Mucosa of gallbladder (tissue), 1 donor: Measurements from ENCODE around the gene FBLN2. TPM values are rescaled to one million over a fixed set of nuclear protein-coding genes. Genes with fewer than 3 reads are reported as not detected.

Experiments used
- DNase-seq: peaks from one replicate; pipeline ENCODE4 v3.0.0-alpha.2; 2020; ENCODE audit warnings: low spot score
- total RNA-seq: library from RNA; stranded (reverse); gene quantifications from one replicate; pipeline ENCODE4 v1.2.1, GENCODE V29; 2021
- donor health status: DM: no; HTN: no; CAD: no.

Gene FBLN2
- total RNA-seq, 1 donor from 2014 or later, result 44.3 TPM

DNA sequence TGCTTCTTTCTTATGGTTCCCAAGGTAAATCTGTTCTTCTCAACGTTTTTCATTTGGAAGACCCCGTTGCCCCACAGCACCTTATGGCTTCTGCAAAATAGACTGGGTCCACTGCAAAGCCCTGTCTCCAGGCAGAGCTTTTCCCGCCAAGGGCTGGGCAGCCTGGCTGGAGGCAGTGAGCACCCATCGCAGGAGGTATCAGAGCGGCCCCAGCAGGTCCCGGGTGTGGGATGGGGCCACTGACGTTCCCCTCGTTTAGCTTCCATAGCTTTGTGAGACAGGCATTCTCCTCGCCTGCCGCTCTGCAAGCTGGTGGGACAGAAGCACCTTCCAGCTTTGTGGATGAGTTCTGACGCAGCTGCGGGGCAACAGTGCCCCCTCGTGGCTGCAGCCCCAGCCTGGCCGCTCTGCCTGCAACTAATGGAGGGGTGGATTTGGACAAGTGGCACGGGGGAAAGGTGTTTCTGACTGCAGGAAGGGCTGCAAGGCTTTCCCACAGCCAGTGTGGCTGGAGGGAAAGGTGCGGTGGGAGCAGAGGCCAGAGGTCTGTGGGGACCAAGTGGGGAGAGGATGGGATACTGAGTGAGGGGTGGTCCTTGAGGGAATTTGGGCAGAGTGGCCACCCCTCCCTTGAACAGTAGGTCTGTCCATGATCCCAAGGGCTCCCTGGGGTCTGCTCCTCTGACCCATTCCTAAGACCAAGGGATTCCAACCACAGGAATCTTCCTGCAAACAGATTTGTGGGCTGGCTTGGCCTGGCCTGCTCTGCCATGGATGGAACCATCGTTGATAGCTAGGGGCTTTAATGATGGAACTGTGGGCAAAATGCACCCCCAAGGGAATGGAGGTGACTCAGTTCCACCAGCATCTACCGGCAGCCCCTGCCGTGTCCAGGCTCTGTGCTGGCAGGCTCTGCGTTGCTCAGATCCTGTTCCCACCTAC lies 99.4 kb downstream of the FBLN2 start:
- peak; percentile 81 for DNase-seq

DNA sequence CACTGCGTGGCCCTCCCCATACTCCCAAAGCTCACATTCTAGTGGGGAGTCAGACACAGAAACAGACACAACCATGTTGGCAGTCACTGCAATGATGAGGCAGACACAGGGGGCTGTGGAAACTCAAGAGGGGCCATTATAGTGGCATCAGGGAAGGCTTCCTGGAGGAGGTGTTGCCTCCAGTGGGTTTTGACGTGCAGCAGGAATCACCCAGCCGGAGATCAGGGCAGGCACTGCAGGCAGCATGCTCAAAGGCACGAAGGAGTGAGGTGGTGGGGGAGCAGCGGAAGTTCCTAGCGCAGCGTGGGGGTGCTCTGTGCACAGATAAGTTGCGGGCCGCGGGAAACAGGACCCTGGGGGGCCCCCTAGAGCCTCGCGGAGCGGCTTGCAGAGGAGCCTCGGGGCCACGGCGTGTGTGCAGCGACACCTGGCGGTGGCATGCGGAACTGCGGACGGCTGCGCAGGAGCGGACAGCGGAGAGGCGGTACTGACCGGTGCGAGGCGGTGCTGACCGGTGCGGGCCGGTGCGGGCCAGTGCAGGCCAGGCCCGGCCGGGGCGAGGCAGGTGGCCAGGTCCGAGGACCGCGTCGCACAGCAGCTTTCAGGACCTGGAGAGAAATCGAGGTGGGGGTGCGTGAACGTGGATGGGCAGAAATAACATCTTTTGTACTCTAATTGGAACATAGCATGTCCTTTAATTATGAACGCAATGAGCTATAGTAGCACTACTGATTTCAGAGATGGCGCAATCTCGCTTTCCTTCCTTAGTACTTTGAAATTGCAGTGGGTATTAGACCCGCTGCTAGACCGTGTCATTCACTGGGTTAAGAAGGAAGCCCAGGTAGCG lies 101.5 kb downstream of the FBLN2 start:
- DNase-seq, result peak; percentile 76

DNA sequence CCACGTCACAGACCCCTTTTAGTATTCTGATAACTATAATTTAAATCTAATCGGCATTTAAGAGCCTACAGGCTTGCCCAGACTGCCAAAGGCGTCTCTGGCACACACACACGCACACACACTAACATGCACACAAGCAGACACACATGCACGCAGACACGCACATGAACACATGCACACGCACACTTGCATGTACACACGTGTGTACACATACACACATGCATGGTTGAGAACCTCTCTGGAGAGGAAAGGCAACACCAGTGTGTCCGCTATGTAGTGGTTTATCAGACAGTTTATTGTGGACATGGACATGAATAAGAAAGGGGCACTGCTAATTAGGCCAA lies 102.1 kb downstream of the FBLN2 start:
- no peak for DNase-seq

DNA sequence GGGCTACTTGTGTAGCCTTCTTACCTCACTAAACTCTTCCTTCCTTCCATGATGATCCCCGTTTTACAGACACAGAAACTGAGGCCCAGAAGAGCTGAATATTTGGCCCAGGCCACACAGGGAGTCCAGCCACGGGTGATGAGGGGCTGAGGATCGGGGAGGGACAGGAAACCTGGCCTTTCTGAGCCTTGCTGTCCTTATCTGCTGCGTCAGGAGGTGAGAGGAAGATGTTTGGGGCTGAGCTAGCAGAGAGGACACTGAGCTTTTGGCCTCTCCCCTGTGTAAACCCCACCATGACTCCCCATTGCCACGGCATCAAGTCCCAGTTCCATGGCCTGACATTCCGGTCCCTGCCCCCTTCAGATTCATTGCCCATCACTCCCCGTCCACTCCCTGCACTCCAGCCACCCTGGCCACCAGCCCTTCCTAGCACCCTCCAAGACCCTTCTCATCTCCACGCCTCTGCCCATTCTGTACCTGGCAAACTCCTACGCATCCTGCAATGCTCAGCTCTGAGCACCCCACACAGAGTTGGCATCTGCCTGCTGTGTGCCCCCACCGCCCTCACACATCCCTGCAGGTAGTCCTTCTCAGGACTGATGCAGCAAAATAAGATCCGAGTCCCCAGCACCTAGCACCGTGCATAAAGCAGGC lies 103.0 kb downstream of the FBLN2 start:
- DNase-seq, result no peak

DNA sequence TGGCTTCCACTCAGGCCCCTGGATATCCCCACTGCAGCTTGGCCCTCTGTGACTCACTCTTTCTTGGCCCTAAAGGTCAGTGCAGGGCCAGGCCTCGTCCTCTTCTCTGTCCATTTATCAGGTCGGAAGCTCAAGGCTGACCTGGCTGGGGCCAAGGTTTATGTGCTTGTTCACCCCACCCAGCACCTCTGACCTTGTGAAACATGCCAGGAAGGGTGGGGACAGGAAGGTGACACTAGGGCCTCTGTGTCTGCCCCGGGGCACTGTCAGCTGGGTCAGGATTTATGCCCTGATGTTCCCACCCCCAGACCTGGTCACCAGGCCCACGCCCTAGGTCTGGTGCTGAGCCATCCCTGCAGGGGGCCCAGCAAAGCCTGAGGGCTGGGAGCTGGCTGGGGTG lies 103.8 kb downstream of the FBLN2 start:
- DNase-seq, result no peak

DNA sequence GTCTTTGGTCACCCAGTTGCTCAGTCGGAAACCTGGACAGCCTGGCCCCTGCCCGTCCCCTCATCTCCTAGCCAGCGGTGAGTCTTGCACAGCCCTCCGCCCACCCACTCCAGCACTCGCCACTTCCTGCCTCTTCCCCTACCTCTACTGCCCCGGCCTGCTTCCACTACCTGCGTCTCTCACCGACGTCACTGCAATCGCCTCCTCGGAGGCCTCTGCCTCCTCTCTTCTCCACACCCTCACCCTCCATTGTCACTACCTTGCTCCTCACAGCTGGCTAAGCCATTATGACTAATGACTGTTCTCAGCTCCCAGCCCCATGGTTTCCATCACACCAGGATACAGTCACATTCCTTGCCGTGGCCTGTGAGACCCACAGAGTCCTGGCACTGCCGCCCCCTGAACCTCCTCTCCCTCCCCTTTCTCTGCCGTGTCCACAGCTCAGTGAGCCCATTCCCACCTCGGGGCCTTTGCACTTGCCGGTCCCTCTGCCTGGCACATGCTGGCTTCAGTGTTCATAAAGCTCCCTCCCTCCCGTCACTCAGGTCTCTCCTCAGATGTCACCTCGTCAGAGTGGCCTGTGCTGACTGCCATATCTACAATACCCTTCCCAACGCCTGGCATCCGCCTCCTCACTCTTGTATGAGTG lies 104.8 kb downstream of the FBLN2 start:
- no peak for DNase-seq

DNA sequence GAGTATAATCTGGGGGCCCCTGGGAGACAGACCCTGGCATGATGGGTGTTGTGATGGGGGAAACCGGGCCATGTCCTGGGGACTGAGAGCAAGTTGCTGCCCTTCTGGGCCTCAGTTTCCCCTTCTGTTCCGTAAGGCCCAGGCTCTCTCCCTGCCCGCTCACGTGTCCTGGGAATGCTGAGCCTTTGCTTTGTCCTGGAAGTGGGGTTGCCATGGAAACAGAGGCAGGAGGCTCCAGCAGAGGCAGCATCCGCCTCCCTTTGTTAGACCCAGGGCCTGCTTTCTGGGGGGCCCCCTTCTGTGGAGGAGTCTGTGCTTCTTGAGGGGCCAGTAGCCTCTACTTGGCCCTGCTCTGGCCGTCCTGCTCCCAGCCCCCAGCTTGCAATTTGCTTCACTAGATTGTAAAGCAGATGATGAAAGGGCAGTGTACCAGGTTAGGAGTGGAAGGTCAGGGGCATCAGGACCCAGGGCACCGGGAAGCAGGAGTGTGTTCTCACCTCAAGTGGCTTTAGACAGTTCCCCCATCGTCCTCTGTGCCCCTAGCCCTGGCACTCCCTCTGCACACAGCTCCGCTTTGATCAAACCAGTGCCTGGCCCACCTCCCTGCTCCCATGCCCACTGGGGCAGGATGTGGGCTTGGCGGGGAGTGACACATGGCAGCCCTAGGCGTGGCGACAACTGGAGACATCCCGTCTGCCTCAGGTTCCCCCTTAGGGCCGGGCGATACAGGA lies 105.6 kb downstream of the FBLN2 start:
- DNase-seq, result no peak

DNA sequence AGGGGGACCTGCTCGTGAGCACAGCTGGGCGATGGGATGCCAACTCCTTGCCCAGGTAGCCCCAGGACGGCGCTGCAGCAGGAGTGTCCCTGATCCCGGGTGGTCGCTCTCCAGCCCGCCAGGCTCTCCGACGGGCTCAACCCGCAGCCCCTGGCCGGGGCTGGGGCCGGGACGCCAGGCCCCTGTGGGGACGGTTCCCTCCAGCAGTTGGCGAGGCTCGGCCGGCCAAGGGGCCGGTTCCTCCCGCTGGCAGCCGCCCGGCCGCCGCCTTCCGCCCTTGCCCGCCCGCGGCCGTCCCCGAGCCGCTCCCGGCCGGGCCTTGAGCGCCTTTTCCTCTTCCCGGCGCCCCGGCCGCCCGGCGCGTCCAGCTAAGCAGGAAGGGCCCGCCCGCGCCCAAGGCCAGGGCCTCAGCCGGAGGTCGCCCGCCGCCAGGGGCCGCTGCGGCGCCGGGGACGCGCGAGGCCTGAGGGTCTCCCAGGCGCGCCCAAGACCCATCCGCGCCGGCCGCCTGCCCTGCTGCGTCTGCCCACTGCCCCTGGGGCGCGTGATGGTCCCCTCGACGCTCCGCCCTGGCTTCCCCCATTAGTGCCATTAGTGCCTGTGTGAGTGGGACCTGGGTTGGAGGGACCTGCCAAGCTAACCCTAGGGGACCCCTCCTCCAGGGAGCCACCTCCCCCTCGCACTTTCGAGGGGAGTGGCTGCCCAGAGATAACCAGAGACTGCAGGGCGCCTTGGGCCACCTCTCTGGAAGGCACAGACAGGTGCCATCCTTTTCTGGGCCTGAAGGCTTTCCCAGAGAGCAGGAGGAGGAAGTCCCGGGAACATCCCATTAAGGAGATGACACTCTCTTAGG lies 106.4 kb downstream of the FBLN2 start:
- peak; percentile 23 for DNase-seq

DNA sequence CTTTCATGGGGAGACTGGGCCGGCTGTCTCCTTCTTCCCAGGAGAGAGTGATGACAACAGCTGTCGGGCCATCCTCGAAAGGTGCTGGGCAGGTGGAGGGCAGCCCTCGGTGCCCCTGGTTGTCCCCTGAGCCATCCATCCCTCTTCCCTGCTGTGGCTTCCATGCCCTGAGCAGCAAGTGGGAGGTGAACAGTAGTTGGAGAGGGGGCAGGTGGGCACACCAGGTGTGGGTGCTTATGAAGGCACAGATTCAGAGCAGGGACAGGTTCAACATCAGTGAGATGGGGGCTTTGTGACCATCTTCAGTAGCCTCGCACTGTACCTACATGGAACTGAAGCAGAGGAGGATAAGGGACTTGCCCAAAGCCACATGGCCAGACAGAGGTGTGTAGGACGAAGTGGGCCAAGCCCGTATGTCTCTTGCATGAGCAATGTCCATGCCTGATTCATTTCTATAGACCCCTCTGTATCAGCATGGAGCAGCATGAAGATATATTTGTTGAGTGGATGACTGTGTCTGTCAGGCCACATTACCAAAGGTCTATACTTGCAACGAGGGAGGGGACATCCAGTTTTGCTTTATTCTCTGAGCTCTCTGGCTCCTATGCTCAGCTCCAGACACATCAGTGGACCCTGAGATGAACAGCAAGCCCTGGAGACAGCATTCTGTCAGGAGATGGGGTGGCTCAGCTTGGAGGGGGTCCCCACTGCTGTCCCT lies 107.8 kb downstream of the FBLN2 start:
- DNase-seq, result no peak

DNA sequence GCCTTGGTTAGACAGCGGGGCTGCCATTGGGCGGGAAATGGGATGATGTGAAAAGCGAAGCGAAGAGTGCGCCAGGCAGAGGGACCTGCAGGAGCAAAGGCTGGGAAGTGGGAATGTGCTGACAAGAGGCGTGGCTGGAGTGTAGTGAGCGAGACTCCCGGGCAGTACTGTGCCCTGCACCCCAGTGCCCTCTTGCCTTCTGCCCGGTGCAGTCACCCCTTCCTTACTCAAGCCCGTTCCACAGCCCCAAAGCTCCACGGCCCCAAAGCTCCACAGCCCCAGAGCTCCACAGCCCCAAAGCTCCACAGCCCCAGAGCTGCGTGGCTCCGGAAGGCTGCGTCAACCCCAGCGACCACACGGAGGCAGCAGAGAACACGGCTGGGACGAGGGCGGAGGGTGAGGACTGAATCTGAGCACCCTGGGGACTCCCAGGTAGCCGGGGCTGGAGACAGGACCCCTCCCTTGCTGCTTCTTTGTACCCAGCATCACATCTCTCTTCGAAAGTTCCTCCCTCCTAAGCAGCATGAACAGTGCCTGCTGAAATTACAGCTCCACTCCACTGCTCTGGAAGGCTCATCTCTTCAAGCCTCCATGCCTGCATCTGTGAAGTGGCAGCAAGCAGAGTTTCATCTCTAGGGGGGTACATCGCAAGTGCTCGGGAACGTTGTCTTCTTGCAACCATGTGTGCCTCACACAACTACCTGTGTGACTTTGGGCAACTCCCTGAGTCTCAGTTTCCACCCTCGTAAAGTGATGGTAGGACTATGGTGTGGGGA lies 108.9 kb downstream of the FBLN2 start:
- peak; percentile 51 for DNase-seq

DNA sequence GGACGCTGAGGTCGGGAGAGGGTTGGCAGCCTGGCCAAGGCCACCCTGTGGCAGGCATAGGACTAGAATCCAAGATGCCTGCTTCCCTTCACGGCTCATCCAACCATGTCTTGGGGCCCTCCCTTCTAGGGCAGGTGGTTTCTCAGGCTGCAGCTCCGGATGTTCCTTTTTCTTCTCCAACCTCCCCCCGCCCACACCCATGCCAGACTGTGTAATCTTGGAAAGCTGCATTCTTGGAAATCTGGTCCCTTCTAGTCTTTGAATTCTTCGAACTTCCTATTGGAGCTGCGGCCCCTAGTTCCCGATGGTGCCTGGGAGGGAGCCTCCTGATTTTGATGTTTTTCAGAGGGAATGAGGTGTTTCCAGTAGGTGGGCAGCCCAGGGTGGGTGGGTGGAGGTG lies 109.8 kb downstream of the FBLN2 start:
- no peak for DNase-seq

DNA sequence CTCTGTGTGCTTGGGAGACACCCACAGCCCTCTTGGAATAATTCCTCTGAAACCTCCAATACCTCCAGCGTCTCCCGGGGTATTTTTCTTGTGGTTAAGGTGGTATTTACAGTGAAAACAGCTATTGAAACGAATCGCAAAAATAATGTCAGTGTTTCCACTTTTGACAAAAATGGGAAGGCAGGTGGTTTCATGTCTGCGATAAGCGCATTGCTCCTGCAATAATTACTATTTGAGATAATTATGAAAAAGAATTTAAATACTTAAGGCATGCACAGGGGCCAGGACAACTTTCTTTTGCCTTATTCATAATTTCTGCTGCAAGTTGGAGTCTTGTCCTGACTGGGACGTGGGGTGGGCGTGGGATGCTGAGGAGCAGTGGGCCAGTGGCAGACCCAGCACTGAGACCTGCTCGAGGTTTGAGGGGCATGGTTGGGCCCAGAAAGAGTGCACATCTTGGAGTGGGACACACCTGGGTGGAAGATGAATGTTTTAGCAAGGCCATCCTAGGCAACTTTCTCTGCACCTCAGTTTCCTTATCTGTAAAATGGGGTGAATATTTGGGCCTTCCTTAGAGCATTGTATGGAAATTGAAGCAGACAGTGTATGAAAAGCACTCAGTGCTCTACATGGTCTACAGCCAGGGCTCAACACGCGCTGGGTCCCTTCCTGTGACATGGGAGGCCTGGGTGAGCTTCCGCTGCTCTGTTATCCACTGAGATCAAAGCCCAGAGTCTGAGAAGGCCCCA lies 110.5 kb downstream of the FBLN2 start:
- DNase-seq, result no peak

DNA sequence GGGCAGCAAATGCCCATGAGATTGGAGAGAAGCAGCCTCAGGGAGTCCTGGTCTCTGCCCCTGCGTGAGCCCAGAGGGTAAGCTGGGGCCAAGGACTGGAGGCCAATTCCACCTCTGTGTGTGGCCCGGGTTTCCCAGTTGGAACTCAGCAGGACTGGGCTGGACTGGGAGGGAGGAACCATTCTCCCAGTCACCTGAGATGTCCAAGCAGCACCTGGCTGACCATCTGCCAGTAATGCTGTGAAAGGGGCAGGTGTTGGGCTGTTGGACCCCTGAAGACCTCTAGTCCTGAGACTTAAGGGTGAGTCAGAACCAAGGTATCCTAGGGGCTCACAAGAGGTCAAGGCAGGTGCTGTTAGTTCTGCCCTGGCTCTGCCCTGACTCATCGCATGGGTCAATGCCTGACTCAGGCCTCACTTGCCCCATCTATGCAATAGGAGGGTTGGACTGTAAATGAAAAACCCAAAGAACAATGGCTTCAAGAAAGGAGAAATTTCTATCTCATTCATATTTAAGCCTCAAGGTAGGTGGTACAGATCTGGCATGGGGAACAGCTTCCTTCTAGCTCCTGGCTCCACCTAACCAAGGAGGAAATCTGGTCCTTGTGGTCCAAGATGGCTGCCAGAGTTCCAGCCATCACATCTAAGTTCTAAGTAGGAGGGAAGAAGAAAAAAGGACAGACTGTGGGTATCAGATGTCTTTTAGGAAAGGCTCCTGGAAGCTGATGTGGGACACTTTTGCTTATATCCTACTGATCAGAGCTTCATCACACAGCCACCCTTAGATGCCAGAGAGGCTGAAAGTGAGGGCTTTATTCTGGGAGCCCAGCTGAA lies 111.3 kb downstream of the FBLN2 start:
- no peak for DNase-seq

DNA sequence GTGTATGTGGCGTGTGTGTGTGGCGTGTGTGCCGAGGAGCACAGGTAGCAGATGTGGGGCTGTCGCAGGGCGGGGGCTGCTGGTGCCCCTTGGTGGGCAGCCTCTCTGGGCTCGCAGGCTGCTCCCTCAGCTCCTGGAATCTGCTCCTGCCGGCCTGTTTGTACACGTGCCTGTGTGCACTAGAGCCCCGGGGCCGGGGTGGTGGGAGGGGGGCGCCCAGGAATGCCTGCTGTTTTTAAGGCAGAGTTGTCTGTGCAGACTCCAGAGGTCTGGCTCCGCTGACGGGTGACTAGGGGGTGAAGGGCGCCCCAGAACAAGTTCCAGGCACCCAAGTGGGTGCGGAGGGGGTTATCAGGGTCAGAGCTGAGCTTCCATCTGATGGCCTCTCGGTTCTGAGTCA lies 112.2 kb downstream of the FBLN2 start:
- no peak for DNase-seq

DNA sequence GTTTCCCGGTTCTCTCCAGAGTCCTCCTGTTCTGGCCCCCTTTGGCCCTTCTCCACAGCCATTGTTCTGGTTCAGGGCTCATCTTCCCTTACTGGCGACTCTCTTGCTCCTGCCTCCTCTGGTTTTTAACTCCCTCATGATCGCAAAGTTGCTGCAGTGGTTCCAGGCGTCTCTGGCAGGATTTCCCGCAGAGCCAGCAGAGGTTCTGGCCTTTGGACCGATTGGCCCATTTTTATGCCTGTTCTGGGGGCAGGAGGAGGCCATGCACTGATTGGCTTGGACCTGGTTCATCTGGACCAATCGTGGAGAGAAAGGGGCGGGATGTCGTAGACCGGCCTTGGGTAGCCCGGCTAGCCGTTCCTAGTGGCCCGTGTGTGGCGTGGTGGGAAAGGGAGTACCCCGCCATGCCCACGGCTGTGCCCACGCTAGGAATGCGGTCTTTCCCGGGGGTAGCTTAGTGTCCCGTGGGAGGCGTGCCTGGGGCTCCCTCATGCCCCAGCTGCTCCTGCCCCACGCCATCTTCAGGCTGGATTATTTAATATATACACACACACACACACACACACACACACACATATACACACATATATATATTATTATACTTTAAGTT lies 113.4 kb downstream of the FBLN2 start:
- DNase-seq, result no peak

DNA sequence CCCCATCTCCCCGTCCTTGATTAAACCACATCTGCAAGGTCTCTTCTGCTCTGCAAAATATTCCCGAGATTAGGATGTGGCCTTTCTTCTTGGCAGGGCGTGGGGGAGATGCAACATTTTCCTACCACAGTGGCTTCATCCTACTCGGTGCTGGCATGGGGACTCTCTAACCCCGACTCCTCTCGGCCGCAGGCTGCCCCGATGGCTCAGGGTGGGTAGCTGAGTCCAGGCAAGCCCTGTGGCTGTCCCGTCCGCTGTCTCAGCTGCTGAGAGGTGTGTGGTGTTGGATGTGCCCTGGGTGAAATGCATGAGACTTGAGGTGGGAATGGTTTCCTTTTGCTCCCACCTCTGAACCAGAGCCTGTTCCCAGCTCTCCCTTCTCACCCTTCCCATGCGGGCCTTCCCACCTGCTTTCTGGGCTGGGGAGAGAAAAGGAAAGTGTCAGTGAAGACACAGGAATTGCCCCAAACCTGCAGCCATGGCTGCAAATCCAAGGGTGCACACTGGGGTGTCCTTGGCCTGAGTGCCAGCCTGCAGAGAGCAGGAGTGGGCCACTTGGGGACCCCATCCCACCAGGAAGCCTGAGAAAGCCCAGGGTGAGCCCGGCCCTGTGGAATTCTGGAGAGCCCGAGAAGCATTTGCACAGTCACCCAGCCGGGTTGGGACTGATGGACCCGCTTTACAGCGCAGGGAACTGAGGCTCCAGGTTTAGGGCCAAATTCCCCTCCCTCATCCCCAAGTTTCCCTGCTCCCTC lies 115.0 kb downstream of the FBLN2 start:
- no peak for DNase-seq
